ENCODE measurements around the gene NFKBIE.

The NFKBIE gene

GRCh38 chr6:44272529-44272928, 7.2 kb upstream of the NFKBIE start:
- no peak for DNase-seq

DNA sequence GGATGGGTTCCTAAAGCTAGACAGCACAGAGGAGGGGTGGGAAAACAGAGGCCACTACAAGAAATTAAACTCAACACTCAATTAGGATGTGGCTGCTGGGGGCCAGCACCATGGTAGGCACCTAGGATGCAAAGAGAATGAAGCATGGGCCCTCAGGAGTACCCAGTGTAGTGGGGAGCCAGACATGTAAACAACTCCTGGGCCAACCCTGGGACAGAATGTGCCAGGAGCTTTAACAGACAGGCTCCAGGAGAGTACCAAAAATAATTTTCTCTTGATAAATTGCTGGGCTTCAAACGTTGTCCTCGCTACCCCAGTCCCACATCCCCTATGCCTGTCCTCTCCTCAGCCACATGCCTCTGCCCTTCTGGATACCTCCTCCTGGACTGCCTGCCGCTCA, 6.6 kb upstream of the NFKBIE start:
- no peak for DNase-seq

- DNase-seq, result no peak
Observed at GRCh38 chr6:44271406-44271723, 6.0 kb upstream of the NFKBIE start.

DNA sequence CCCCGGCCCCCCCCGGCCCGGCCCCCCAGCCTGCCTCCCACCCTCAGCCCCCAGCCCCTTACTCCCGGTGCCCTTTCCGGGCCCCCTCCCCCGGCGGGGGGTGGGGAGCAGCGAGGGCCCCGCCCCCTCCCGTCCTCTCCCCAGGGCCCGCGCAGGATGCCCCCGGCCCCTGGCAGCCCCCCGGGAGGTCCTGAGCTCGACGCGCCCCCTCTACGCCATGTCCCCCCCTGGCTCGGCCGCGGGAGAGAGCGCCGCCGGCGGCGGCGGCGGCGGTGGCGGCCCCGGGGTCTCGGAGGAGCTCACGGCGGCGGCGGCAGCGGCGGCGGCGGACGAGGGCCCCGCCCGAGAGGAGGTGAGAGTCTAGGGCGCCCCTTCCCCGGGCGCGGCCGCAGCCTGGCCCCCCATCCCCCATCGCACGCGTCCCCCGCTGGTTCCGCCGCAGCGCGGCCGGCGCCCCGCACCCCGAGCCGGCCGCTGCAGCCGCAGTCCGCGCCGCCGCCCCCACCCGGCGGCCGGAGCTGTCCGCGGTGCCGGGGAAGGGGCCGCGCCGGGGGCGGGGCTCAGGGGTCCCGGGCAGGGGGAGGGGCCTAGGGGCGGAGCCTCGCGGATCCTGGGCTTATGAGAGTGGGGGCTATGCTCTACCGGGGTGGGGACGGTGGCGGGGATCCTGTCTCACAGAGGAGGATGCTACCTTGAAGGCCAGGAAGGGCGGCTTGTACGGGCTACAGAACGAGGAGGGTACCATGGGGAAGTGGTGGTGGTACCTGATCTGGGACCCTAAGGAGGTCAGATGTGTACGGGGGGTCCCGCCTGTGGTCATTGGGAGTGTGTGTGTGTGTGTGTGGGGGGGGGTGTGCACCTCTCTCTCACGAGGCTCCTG, 5.4 kb upstream of the NFKBIE start:
- DNase-seq, result no peak

GRCh38 chr6:44269921-44270525, 4.7 kb upstream of the NFKBIE start, which contains the start of gene TMEM151B:
TSS of gene TMEM151B (plus strand) at chr6:44270450. CDS start at chr6:44270743, 293 bp downstream.
- no peak for DNase-seq

- DNase-seq, result peak; percentile 48 to 64
Observed at GRCh38 chr6:44269178-44269920, 4.0 kb upstream of the NFKBIE start.

DNA sequence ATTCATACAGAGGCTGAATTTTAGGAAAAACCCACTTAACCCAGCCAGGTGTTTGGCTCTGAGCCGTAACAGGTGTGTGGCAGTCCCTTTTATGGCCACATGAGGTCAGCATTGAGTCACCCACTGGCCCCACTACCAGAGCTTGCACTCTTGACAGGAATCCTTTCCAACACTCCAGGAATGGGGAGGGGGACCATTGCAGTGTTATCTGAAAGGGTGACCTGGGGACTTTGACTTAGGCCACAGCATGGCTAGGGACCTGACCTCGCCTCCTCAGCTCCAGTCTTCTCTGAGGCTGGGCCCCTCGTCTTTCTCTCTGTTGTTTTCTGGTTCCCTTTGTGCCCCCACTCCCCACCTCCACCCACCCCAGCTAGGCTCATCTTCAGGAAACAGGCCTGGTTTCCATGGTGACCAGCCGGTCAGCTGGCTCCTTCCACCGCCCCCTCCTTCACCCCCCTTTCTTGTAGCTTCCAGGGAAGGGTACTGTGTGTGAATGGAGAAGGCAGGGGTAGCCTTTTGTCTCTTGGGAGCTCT, 2.8 kb upstream of the NFKBIE start:
- peak; percentile 32 to 44 for DNase-seq

- DNase-seq, result no peak
Observed at GRCh38 chr6:44267252-44267651, 1.9 kb upstream of the NFKBIE start.

- no peak for DNase-seq
Observed at GRCh38 chr6:44266347-44266746, 996 bp upstream of the NFKBIE start.

DNA sequence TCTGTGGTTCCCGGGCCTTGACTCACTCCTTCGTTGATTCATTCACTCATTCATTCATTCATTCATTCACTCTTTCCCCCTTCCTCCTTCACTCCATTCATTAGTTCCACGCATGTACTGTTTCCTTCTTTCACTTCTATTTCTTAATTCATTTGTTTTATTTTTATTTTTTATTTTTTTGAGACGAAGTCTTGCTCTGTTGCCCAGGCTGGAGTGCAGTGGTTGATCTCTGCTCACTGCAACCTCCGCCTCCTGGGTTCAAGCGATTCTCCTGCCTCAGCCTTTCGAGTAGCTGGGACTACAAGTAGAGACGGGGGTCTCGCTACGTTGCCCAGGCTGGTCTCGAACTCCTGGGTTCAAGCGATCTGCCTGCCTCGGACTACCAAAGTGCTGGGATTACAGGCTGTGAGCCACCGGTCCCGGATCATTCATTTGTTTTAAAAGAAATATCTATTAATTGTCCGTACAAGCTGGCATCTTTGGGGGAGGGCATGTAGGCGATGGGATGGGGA, 427 bp upstream of the NFKBIE start:
- no peak for DNase-seq

DNA sequence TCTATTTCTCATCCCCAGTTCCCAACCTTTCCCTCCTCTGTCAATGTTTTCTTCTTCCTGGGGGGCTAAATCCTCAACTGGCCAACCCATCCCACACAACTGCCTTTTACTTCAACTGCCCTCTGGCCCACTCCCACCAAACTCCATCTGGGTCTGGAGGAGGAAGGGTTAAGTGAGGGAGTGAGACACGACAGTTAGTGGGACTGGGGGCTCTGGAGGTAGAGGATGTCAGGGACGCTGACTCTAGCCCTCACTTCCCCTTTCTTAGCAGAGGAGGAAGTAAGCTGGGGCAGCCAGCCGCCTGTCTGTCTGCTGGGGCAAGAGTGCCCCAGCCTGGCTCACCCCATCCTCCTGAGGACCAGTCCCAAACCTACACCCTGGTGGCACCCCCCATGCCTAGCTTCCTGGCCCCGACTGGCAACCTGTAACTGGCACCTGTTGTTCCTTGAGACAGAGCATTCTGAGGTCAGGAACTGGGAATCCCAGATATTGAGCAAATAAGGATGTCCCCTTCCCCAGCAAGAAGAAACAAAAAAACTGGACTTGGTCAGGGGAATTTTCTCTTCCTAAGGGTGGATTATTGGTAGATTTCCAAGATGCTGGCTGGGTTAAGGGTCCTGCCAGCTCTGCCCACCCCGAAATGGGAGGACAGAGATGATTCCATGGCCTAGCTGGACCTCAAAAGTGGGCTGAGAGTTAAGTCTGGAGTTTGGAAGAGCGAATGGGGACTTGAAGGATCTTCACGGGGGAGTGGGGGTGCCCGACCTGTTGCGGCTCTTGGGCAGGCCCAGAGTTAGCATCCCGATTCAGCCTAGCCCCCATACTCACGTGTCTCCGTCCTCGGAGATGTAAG, 971 bp downstream of the NFKBIE start:
- DNase-seq, result peak; percentile 96 to 97

- no peak for DNase-seq
Observed at GRCh38 chr6:44263354-44264100, 1.8 kb downstream of the NFKBIE start.

DNA sequence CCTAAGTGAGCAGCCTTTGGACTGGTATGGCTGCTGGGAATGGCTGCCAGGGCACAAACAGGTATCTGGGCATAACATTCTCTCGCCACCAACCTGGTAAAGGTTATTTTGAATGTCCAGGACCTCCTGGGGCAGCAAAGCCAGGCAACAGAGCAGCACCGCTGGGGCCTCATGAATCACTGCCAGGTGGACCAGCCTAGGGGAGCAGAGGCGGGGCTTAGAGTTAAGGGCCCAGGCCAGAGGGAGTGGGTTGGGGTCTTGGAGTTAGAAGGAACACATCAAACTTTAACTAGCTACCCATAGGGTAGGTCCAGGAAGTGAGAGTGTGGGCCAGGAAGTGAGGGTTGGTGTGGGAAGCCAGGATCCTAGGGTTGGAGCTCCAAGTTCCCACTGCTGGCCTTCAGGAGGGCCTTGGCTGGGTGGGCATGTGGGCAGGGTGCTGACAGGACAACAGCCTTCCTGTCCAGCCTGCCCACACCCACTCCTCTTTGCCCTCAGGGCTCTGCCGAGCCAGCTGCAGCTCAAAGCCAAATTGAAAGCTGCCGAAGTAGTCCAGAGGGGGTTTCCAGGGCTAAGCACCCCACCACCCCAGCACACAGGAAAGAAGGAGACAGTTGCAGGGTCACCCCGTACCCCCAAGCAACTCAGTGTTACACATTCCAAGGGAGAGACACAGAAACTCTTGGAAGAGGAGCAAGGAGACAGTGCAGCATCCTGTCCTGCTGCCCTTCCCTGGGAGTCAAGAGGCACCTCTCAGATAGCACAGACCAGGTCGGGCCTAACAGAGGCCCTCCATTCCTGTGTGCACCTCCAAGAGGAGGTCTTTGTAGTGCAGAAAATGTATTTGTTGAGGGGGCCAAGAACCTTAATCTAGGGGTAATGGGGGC, 2.6 kb downstream of the NFKBIE start:
- no peak for DNase-seq

DNA sequence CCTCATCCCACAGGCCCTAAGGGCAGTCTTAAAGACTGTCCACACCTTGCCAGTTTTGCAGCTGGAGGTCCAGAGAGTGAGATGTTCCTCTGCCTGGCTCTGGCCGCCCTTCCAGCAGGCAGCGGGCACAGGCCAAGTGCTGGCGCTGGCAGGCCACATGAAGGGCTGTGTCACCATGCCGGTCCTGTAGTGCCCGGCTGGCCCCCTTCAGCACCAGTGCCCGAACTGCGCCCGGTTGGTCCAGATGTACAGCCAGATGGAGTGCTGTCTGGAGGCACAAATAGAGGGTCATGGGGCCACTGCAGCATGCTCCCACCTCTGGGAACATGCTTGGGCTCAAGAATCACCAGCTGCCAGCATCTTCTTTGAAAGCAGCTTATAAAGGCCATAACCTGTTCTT, 3.8 kb downstream of the NFKBIE start:
- no peak for DNase-seq

GRCh38 chr6:44260451-44261297, 4.7 kb downstream of the NFKBIE start:
- no peak for DNase-seq

DNA sequence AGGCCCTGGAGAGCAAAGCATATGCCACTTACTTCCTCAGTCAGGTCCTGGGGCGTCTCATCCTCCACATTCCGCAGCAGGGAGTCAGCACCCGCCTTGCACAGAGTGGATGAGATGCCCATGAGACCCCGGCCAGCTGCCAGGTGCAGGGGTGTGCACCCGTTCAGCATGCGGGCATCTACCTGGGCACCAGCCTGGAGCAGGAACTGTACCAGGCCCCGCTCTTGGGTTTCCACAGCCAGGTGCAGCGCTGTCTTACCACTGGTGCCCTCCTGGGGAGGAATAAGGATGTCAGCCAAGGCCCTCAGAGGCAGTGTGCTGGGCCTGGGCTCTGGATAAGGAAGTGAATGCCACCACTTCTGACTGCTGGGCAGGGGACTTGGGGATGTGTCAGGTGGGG, 5.3 kb downstream of the NFKBIE start:
- no peak for DNase-seq

DNA sequence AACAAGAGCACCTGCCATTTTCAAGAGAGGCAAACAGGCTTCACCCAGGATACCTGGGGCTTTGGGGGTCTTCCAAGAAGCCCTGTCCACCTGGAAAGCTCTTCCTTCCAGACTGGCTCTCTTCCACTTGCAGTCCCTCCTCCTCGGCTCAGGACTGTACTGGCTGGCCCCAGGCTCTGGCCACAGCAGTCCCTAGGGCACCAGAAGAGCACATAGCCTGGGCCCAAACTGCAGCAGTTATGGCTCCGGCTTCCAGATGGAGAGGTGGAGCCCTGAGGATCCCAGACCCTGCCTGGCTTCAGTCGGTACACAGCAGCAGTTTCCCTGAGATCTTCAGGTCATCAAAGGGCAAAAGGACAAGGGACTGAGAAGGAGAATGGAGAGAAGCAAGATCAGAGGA, 6.4 kb downstream of the NFKBIE start:
- DNase-seq, result no peak

DNA sequence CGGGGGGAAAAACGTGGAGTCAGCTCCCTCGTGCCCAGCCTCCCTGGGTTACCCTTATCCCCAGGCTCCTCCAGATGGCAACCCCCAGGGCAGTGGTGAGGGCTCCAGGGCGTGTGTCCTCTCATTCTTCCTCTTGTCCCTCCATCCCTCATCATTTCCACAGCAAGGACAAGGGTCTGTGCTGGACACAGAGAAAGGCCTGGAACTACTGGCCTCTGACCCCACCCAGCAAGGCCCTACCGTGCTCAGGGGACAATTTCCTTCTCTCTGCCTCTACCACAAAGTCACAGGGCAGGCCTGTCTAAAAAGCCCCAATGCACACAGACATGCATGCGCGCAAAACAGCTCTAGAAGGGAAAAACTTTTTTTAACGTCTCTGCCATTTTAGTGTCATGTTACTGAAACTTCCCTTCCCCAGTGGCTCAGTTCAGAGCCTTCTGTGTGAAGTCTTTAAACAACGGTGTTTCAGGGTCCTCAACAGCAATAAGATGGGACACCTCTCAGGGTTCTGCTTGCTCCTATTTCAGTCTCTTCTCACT, 7.0 kb downstream of the NFKBIE start:
- DNase-seq, result no peak

GRCh38 chr6:44257753-44258324, 7.5 kb downstream of the NFKBIE start:
- DNase-seq, result no peak

Data from AML-193 (cell line).